H1 (cell line): Measurements from ENCODE around the gene SPINT1. TPM values are rescaled to one million over a fixed set of nuclear protein-coding genes. Genes with fewer than 3 reads are reported as not detected.

Experiments used
- ATF3 ChIP-seq: IDR thresholded peaks from 2 replicates; pipeline ENCODE4 v1.6.1; 2011; ENCODE audit warnings: low read depth, mild to moderate bottlenecking, low read length; ENCODE audit not compliant: insufficient read depth
- BCL11A ChIP-seq, 2 experiments: IDR thresholded peaks; one replicate each; pipeline ENCODE4 v1.6.1; 2011; ENCODE audit warnings: low read depth in 2 of 2, low read length in 2 of 2, mild to moderate bottlenecking in 2 of 2
- CHD7 ChIP-seq: fragments of 300-600 bp; sonication (generic); IDR thresholded peaks from 2 replicates; pipeline ENCODE4 v1.7.1; 2012; ENCODE audit warnings: low read length, moderate library complexity, mild to moderate bottlenecking, inconsistent platforms; ENCODE audit not compliant: insufficient replicate concordance
- EZH2 ChIP-seq: fragments of 200-600 bp; sonication (generic); IDR thresholded peaks from 2 replicates; pipeline ENCODE4 v1.7.1; 2012; ENCODE audit warnings: low read depth, mild to moderate bottlenecking, moderate library complexity, low read length, inconsistent platforms; ENCODE audit not compliant: severe bottlenecking
- GTF2F1 ChIP-seq: IDR thresholded peaks from 2 replicates; pipeline ENCODE4 v1.6.1; 2012; ENCODE audit warnings: low read depth, low read length, improper control_type of control experiment, borderline replicate concordance
- KDM5A ChIP-seq: fragments of 200-600 bp; IDR thresholded peaks from 2 replicates; pipeline ENCODE4 v1.7.1; 2012; ENCODE audit warnings: mild to moderate bottlenecking, low read length, inconsistent platforms, mixed read lengths
- NRF1 ChIP-seq: IDR thresholded peaks from 2 replicates; pipeline ENCODE4 v1.6.1; 2011; ENCODE audit warnings: mild to moderate bottlenecking, low read depth, low read length, improper control_type of control experiment
- RNF2 ChIP-seq: fragments of 200-900, 300-1000 bp; sonication (generic); IDR thresholded peaks from 2 replicates; pipeline ENCODE4 v1.7.1; 2016; ENCODE audit warnings: borderline replicate concordance, low read depth, mild to moderate bottlenecking, antibody characterized with exemption, low read length; ENCODE audit not compliant: poor library complexity, severe bottlenecking; ENCODE audit errors: missing control alignments
- TBP ChIP-seq: IDR thresholded peaks from 2 replicates; pipeline ENCODE4 v1.6.1; 2011; ENCODE audit warnings: low read depth, low read length, improper control_type of control experiment
- YY1 ChIP-seq: IDR thresholded peaks from 2 replicates; pipeline ENCODE4 v1.6.1; 2011; ENCODE audit warnings: low read depth, mild to moderate bottlenecking, low read length
- polyA plus RNA-seq, 7 experiments: library from polyadenylated mRNA; depleted of rRNA in 3 of 7; stranded (reverse) in 5 of 7; unstranded in 2 of 7; fragments of >200 nt in 5 of 7; fragments of 200-250 nt in 2 of 7; gene quantifications; 1 replicate in 5 of 7; 2 replicates in 1 of 7; 4 replicates in 1 of 7; pipeline versions ENCODE4 v1.2.1 to v1.2.3, GENCODE V29; 2011 to 2013; ENCODE audit warnings: missing spikeins in 2 of 7, mixed read lengths in 2 of 7
- total RNA-seq: library from RNA; stranded (reverse); fragmentation: NEBNext Ultra II Directional; extraction: Animal tissue kit (Norgen Biotek cat#: 25700); gene quantifications from 2 replicates; pipeline ENCODE4 v1.2.1, GENCODE V29; 2021

The SPINT1 gene
- total and polyA plus RNA-seq, 2 of the 8 experiments (the other 6 are each of a cell fraction or from before 2014, with no cell fraction given): 117 to 155 TPM

GRCh38 chr15:40828447-40829036 is 15.3 kb upstream of the SPINT1 start, which contains the start of gene PPP1R14D (continued):
- no peak for TF ChIP-seq CHD7
- TF ChIP-seq BCL11A (IDR thresholded peaks at IDR 0.05; ENCODE audit: low read depth in 2 of 2, low read length in 2 of 2): no peak
- no peak for TF ChIP-seq RNF2
- no peak for TF ChIP-seq EZH2
- no peak for TF ChIP-seq NRF1
- TF ChIP-seq YY1: no peak
- no peak for TF ChIP-seq GTF2F1
- TF ChIP-seq ATF3: no peak
- no peak for TF ChIP-seq TBP
- TF ChIP-seq KDM5A: no peak
